ENCODE measurements around the gene TLR3.

Gene TLR3

GRCh38 chr4:186023975-186024374, 45.0 kb upstream of the TLR3 start:
- TF ChIP-seq CTCF (IDR thresholded peaks at IDR 0.05), result no peak
- Histone ChIP-seq H3K36me3 (no peaks in the 10 kb centered on the region), H3K9me3 (no peaks in the 10 kb centered on the region), H3K27ac (no peak overlapping the region), H3K27me3 (no peaks in the 10 kb centered on the region), H3K4me1 (peaks cover 0 to 57% (median 24%) of the 10 kb centered on the region in 4 donors), H3K4me3 (no peak overlapping the region)
- no peak for DNase-seq
- intact Hi-C loops (cut with DNase I; ENCODE audit: low total_unique reads), result loop anchor here (5.0 kb wide), 1 partner anchor 387 kb away; no protein-coding TSS in a partner anchor

- intact Hi-C loops (cut with DNase I; ENCODE audit: low total_unique reads), result loop anchor here (5.0 kb wide), 3 partner anchors 253 to 823 kb away; partner anchors contain the start of gene CFAP97
Measured at GRCh38 chr4:186024637-186025407, 44.1 kb upstream of the TLR3 start.

GRCh38 chr4:186025408-186025690, 43.6 kb upstream of the TLR3 start:
- peaks cover 0 to 66% (median 35%) of the 10 kb centered on the region in 4 donors for H3K4me1 ChIP-seq
- peak in 1 of 2 donors; percentile 77 for DNase-seq
- intact Hi-C loops (cut with DNase I; ENCODE audit: low total_unique reads), result loop anchor here (5.0 kb wide), 2 partner anchors 253 to 823 kb away; partner anchors contain the start of gene CFAP97
- H3K27me3 ChIP-seq, result no peaks in the 10 kb centered on the region
- H3K9me3 ChIP-seq, result no peaks in the 10 kb centered on the region
- TF ChIP-seq CTCF (IDR thresholded peaks at IDR 0.05), result no peak
- H3K36me3 ChIP-seq, result no peaks in the 10 kb centered on the region
- no peak overlapping the region for H3K4me3 ChIP-seq
- H3K27ac ChIP-seq, result peak overlapping the region; percentile 73 to 83

More at GRCh38 chr4:186024637-186025407, 44.1 kb upstream of the TLR3 start:
- no peak overlapping the region for H3K4me3 ChIP-seq
- no peaks in the 10 kb centered on the region for H3K9me3 ChIP-seq
- no peak for DNase-seq
- TF ChIP-seq CTCF (IDR thresholded peaks at IDR 0.05), result no peak
- H3K27ac ChIP-seq, result peak overlapping the region; percentile 73 to 83
- no peaks in the 10 kb centered on the region for H3K36me3 ChIP-seq
- peaks cover 0 to 61% (median 31%) of the 10 kb centered on the region in 4 donors for H3K4me1 ChIP-seq
- H3K27me3 ChIP-seq, result no peaks in the 10 kb centered on the region

GRCh38 chr4:186027405-186027804, 41.6 kb upstream of the TLR3 start:
- Histone ChIP-seq H3K4me1 (peaks cover 0 to 67% (median 43%) of the 10 kb centered on the region in 4 donors), H3K27ac (peak overlapping the region; percentile 73 to 83)
- intact Hi-C loops (cut with DNase I; ENCODE audit: low total_unique reads), result loop anchor here (5.0 kb wide), 2 partner anchors 255 to 825 kb away; partner anchors contain the start of gene CFAP97

More at GRCh38 chr4:186027405-186027804, 41.6 kb upstream of the TLR3 start:
- no peak overlapping the region for H3K4me3 ChIP-seq
- no peaks in the 10 kb centered on the region for H3K36me3 ChIP-seq
- H3K9me3 ChIP-seq, result no peaks in the 10 kb centered on the region
- no peak for DNase-seq
- H3K27me3 ChIP-seq, result no peaks in the 10 kb centered on the region
- TF ChIP-seq CTCF (IDR thresholded peaks at IDR 0.05), result no peak

Measured in tibial artery (tissue), 4 donors.